Thyroid gland (tissue), 4 donors: ENCODE results near the gene TBC1D17. TPM values are rescaled to one million over a fixed set of nuclear protein-coding genes. Genes with fewer than 3 reads are reported as not detected.

Experiments used
- DNase-seq, 2 donors: peaks; one replicate each; pipeline ENCODE4 v3.0.0-alpha.2; 2019
- H3K27ac ChIP-seq, 3 donors: fragments of 200-600 bp; sonication (generic); 1 replicate in 2 of 3; 2 replicates in 1 of 3; pipeline ENCODE4 v1.5.1; 2016 to 2019; ENCODE audit warnings: mild to moderate bottlenecking in 1 of 3, moderate library complexity in 1 of 3
- H3K27me3 ChIP-seq: fragments of 200-600 bp; sonication (generic); one replicate; pipeline ENCODE4 v1.5.1; 2019
- H3K36me3 ChIP-seq, 2 donors: fragments of 200-600 bp; sonication (generic); one replicate each; pipeline ENCODE4 v1.5.1; 2016 to 2019
- H3K4me1 ChIP-seq, 2 donors: fragments of 200-600 bp; sonication (generic); one replicate each; pipeline ENCODE4 v1.5.1; 2017 to 2019
- H3K4me3 ChIP-seq, 3 donors: fragments of 200-600 bp; sonication (generic); replicated peaks in 1 of 3; 1 replicate in 2 of 3; 2 replicates in 1 of 3; pipeline ENCODE4 v1.5.1; 2016; ENCODE audit warnings: mild to moderate bottlenecking in 1 of 3
- H3K9me3 ChIP-seq: fragments of 200-600 bp; sonication (generic); one replicate; pipeline ENCODE4 v1.5.1; 2017
- POLR2A ChIP-seq, 2 donors: fragments of 450-650 bp; IDR thresholded peaks; one replicate each; pipeline ENCODE4 v1.6.1; 2017; ENCODE audit warnings: antibody characterized with exemption in 2 of 2, mild to moderate bottlenecking in 2 of 2, moderate library complexity in 1 of 2
- WGBS, 2 donors: methylation state at CpG; one replicate each; pipeline ENCODE4 v1.1.5; 2017; 5-methylcytosine and 5-hydroxymethylcytosine counted together
- intact Hi-C: fragments of 100-400 bp; cut with DNase I; formaldehyde crosslinking; loops from one replicate; pipeline ENCODE4 v1.15.1; 2023
- total RNA-seq, 4 donors: library from RNA; depleted of rRNA; stranded (reverse); fragments of >200 nt; gene quantifications; one replicate each; pipeline ENCODE4 v1.2.3, GENCODE V29; 2016
- TF ChIP-seq, protein P1 (sequence below), 6 experiments: fragments of 200-600 bp in 3 of 6; fragments of 450-650 bp in 3 of 6; sonication (generic) in 3 of 6; IDR thresholded peaks; one replicate each; pipeline ENCODE4 v1.5.1; 2016 to 2019; ENCODE audit warnings: antibody characterized with exemption in 6 of 6, mild to moderate bottlenecking in 2 of 6, inconsistent platforms in 1 of 6, moderate library complexity in 1 of 6

The TBC1D17 gene
- total RNA-seq, 4 donors from 2014 or later = 28.5 to 41.9 (median 39.7) TPM

- Histone ChIP-seq H3K27ac (peak overlapping the region in 2 of 3 donors; percentile 98 to 100), H3K27me3 (no peaks in the 10 kb centered on the region), H3K4me3 (peak overlapping the region in 1 of 3 donors; percentile 96), H3K36me3 (peaks cover 9 to 12% of the 10 kb centered on the region in 2 donors), H3K4me1 (peaks cover 19 to 29% of the 10 kb centered on the region in 2 donors), H3K9me3 (no peaks in the 10 kb centered on the region)
- intact Hi-C loops = loop anchor here (10.0 kb wide), 1 partner anchor 110 kb away; the partner anchor contains the start of genes AP2A1 and TSKS
- TF ChIP-seq, protein P1, sequence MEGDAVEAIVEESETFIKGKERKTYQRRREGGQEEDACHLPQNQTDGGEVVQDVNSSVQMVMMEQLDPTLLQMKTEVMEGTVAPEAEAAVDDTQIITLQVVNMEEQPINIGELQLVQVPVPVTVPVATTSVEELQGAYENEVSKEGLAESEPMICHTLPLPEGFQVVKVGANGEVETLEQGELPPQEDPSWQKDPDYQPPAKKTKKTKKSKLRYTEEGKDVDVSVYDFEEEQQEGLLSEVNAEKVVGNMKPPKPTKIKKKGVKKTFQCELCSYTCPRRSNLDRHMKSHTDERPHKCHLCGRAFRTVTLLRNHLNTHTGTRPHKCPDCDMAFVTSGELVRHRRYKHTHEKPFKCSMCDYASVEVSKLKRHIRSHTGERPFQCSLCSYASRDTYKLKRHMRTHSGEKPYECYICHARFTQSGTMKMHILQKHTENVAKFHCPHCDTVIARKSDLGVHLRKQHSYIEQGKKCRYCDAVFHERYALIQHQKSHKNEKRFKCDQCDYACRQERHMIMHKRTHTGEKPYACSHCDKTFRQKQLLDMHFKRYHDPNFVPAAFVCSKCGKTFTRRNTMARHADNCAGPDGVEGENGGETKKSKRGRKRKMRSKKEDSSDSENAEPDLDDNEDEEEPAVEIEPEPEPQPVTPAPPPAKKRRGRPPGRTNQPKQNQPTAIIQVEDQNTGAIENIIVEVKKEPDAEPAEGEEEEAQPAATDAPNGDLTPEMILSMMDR (IDR thresholded peaks at IDR 0.05) = no peak
- no peak for TF ChIP-seq POLR2A (IDR thresholded peaks at IDR 0.05)
- WGBS, 2 donors = 85 to 86% methylated on average over 4 of the region's 4 CpGs
- DNase-seq = no peak
Observed at GRCh38 chr19:49875177-49875576, 2.3 kb upstream of the TBC1D17 start.

DNA sequence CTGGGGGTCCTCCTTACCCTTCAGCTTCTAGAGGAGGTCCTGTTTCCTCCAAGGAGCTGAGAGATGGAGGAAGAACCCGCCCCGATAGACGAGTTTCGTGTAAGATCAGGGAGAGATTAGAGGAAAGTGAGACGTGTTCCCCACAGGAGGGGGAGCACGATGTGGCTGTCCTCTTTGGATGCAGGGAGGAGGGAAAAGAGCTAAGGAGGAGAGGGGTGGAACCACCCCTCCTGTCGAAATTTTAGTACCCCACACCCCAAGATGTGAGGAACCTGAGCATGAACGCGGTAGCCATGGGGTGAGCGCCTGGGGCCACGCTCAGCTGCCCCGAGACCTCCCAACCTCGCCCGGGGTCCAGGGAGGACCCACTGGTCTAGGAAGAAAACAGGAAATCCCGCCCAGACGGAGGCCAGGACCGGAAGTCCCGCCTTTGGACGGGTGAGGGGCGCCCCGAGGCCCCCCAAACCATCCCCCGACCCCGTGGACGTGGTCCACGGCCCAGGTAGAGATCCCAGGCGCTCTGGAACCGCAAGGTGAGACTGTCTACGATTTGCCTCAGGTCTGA is 1.6 kb upstream of the TBC1D17 start:
- peak; percentile 45 to 48 for DNase-seq
- intact Hi-C loops = loop anchor here (10.0 kb wide), 1 partner anchor 111 kb away; the partner anchor contains the start of genes AP2A1 and TSKS
- Histone ChIP-seq H3K36me3 (peaks cover 15 to 20% of the 10 kb centered on the region in 2 donors), H3K27me3 (no peaks in the 10 kb centered on the region), H3K27ac (peak overlapping the region; percentile 98 to 100 (median 98)), H3K9me3 (no peaks in the 10 kb centered on the region), H3K4me1 (peaks cover 15 to 21% of the 10 kb centered on the region in 2 donors), H3K4me3 (peak overlapping the region; percentile 65 to 99 (median 96))
- WGBS, 2 donors = 0% methylated on average over 8 to 27 of the region's 28 CpGs
- no peak for TF ChIP-seq POLR2A (IDR thresholded peaks at IDR 0.05)
- TF ChIP-seq, protein P1 (IDR thresholded peaks at IDR 0.05) = no peak

GRCh38 chr19:49876422-49877019 is 981 bp upstream of the TBC1D17 start:
- intact Hi-C loops = loop anchor here (10.0 kb wide), 1 partner anchor 112 kb away; the partner anchor contains the start of genes AP2A1 and TSKS
- peak in 1 of 2 donors; percentile 41 for TF ChIP-seq POLR2A (IDR thresholded peaks at IDR 0.05)
- TF ChIP-seq, protein P1 (IDR thresholded peaks at IDR 0.05) = no peak
- H3K4me3 ChIP-seq = peak overlapping the region; percentile 65 to 99 (median 96)
- peak; percentile 98 to 99 for DNase-seq
- H3K36me3 ChIP-seq = peaks cover 15 to 23% of the 10 kb centered on the region in 2 donors
- 1% methylated on average over 11 to 16 of the region's 46 CpGs for WGBS, 2 donors
- peaks cover 15 to 19% of the 10 kb centered on the region in 2 donors for H3K4me1 ChIP-seq
- H3K27me3 ChIP-seq = no peaks in the 10 kb centered on the region
- H3K27ac ChIP-seq = peak overlapping the region; percentile 98 to 100 (median 98)
- H3K9me3 ChIP-seq = no peaks in the 10 kb centered on the region

DNA sequence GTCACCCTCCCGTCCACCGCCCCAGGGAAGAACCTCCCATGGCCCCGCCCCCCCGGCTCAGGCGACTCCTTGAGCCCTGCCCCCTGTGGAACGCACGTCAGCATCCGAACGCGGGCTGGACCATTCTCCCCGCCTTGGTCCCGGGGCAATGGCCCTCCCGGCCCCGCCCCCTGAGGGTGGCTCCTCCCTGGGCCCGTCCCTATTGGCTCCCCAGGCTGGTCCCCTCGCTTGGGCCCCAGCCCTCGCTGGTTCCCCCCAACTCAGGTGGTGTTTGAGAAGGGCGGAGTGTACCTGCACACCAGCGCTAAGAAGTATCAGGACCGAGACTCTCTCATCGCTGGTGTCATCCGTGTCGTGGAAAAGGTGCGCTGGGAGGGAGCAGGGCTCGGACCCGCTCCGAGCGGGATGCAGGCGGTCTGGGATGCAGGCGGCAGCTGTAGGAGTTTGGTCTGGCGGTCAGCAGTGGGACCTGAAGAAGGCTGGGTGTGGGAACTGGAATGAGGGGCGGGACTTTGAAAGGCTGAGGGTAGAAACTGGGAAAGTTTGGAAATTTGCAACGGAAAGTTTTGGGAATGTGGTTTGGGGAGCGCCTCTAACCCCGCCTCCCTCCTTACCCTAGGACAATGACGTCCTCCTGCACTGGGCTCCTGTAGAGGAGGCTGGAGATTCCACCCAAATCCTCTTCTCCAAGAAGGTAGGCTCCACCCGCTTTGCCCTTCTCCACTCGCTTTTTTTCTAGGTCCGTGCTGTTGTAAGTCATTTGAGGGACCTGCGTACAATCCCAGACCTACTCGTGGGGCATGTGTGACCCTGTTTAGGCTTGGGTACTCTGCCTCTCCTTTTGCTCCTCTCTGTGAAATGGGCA is 609 bp downstream of the TBC1D17 start:
- 13% methylated on average over 24 to 29 of the region's 41 CpGs for WGBS, 2 donors
- Histone ChIP-seq H3K4me3 (peak overlapping the region; percentile 33 to 49 (median 47)), H3K36me3 (peaks cover 31 to 39% of the 10 kb centered on the region in 2 donors), H3K27me3 (no peaks in the 10 kb centered on the region), H3K9me3 (no peaks in the 10 kb centered on the region), H3K4me1 (peaks cover 15 to 19% of the 10 kb centered on the region in 2 donors), H3K27ac (peak overlapping the region; percentile 90 to 100 (median 98))
- peak; percentile 98 for DNase-seq
- intact Hi-C loops = loop anchor here (10.0 kb wide), 1 partner anchor 113 kb away; the partner anchor contains the start of genes AP2A1 and TSKS
- TF ChIP-seq, protein P1 (IDR thresholded peaks at IDR 0.05) = no peak
- no peak for TF ChIP-seq POLR2A (IDR thresholded peaks at IDR 0.05)
